GM20431 (cell line): ENCODE data around the gene MYO1G.

Source experiments
- in situ Hi-C: fragments of 300-500 bp; cut with MseI, MboI; formaldehyde crosslinking; loops from one replicate; pipeline ENCODE4 v1.15.0; 2020; ENCODE audit warnings: low sequenced_read_pairs; ENCODE audit not compliant: unreplicated experiment

MYO1G gene

DNA sequence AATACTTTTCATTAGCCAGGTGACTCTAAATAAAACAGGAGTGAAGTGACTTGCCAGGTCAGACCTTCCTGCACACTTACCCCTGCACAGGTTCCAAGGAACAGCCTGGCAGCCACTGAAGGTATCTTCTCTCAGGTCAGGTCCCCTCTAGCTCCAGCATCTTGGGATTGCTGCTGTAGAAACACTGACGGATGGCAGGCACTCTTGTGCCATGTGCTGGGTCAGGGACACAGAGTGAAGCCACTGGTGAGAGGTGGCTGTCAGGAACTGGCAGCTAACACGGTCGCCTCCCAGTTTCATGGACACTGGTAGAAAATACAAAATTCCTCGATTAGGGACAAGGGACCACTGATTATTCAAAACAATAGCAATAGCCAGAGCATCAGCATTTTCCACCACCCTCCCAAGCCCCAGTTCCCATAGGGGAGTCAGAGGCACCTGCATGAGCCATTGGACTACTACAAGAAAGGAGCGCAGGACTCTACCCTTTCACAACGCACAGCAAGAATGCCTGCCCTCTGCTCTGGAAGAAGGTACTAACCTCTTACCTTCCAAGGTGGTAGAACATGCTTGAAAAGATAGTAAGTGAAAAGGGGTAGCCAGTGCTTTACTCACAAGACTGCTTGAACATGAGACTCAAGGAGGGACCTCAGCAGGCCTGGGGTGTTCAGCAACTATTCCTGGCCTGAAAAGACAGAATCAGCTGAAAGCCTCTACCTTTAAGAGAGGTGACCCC, 5.1 kb upstream of the MYO1G start:
- in situ Hi-C loops = no loop called here

DNA sequence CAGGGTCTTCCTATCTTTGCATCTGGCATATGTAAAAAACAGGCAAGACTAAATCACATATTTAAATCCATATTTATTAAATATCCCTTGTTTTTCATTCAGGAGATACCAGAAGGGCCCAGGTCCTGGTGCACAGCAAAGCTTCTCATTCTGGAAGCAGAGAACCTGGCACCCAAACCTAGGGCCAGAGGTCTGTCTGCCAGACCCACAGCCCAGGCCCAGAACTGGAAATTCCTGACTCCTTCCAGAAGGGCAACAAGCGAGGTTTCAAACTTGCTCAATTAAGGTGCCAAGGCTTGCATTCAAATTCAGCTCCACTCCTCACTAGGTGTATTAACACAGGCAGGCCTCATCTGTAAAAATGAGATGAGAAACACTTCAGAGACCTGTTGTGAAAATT, 4.2 kb upstream of the MYO1G start:
- in situ Hi-C loops = no loop called here

DNA sequence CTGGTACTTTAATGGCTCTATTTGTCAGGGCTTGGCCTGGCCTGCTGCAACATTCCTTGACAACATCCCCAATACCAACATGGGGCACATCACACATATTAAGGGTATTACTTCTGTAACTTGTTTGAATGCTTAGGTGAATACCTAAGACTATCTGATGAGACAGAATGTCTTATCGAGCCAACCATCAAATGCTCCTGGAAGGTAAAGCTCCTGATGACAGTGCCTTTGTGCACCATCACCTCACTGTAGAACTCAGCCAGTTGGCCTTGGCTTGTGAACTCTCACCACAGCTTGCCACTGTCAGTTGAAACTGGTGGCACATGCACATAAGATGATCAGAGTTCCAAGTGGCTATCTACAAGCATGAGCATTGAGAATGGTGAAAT, 3.7 kb upstream of the MYO1G start:
- in situ Hi-C loops = no loop called here

DNA sequence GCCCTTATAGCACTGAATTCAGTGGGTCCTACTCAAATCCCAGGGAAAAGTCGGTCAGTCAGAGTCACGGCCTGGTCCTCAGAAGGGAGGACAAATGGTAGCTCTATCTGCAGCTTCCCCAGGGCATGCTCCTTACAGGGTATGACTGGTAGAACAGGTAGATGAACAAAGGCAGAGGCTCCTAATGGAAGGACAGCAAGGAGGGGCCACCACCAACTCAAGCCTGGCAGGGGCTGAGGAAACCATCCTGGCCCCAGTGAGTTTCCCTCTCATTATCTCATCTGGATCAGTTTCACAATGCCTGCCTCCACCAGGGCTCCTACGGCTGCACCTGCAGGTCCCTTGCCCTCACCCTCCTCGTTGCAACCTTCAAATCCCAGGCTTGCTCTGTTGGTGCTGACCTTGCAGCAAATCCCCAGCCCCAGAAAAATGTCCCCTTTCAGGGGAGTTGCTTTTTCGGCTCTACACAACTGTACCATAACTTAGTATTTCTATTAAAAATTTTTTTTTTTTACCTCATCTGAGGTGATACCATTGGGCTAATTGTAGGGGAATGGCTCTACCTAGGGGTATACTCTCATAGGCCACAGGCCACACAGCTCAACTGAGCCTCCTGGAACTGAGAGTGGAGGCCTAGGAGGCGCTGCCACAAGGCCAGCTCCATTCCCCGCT, 2.4 kb upstream of the MYO1G start:
- in situ Hi-C loops = no loop called here

DNA sequence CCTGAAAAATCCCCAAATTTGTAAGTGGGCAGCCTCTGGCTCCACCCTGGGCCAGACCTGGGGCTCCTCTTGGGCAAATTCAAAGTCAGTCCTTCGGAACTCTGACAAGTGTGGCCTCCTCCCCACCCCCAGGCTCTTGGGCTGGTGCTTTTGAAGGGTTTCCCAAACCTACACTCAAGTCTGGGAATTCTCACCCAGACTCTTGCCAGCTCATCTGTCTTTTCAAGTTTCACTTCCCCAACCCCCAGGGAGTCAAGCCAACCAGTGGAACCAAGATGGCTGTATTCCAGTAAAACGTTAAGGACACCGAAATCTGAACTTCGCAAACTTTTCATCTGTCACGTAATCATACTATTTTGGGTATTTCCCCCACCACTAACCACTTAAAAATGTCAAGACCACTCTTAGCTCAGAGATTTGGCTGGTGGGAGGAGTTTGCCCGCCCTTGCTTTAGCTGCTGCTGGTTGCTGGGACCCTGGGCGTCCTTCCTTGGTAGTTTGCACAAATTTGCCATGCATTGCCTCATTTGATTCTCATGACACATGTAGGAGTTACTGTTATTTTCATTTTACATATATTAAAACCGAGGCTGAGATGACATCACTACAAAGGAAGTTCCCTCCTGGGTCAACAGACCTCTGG, 1.7 kb upstream of the MYO1G start:
- in situ Hi-C loops = no loop called here

DNA sequence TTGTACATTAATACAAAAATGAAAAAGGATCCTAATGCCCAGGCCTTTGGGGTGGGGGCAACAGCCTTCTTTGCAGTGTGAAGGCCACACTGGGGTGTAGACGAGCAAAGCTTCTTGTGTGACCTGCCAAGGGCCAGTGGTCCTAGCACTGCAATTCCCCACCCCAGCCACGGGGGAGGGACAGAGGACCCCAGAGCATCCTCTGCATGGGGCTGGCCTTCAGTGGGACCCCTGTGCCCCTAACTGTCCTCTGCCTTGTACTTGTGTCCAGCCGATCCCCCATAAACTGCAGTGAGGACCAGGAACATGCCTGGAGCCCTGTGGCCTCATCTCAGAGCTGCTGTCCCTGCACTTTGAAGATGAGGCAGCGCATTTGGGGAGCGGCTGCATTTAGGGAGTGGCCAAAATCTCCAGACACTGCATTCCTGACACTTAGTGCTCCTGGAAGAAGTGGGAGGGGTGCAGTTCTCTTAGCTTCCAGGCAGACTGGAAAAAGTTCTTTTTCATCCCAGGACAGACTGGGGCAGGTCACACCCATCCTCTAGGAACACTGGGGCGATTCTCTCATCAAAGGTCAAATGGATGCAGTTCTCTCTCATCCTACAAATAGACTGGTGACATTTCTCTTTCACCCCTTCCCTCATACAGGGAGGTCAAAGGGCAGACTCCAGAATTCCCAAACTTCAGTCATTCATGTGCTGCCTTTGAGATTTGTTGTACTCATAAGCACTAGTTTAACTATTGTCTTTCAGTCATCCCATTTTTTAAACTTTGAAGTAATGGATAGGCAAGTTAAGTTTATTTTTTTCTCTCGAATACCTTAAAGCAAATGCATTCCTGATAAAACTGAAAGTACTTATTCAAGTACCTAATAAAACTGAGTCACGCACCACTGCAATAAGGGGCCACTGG, 922 bp upstream of the MYO1G start:
- in situ Hi-C loops = no loop called here

DNA sequence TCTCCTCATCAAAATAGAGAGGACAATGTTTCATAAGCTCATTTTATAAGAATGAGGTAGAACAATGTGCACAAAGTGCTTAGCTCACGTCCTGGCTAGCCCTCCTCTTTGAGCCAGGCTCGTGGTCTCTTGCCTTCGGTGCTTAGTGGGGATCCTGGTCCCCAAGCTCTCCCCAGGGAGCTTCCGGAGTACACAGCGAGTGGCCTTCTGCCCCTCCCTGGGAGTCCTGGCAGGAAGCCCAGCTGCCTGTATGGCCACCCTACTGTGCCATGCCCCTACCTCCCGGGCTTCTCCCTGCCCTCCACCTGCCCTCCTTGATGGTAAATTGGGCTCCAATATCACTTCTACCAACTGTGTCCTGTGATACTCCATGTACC, 868 bp downstream of the MYO1G start:
- in situ Hi-C loops = no loop called here

DNA sequence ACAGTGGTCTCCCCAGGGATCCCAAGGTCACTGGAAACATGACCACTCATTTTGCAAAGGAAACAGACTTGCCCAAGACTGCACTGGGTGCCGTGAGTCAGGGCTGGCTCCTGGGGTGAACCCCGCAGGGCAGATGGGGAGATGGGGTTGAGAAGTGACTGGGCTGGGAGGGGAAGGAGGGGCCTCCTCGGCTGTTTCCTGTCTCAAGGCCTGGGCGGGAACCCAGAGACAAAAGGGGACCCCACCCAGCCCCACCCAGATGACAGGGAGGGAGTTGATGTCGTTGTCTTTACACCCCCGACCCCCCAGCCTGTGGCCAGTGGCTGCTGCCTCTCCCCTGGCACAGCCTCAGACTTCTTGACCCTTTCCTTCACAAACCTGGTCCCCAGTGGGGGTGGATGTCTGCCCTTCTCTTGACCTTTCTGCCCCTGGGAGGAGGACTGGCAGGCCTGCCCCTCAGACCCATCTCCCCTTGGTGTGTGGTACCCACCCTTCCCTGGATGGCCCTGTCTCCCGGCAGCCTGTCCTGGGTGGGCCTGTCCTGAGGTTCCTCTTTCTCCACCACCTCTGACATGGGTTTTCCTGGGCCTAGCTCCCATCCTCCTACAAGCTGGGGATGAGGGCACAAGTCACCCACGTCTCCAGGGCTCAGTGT, 1.4 kb downstream of the MYO1G start:
- in situ Hi-C loops = no loop called here

DNA sequence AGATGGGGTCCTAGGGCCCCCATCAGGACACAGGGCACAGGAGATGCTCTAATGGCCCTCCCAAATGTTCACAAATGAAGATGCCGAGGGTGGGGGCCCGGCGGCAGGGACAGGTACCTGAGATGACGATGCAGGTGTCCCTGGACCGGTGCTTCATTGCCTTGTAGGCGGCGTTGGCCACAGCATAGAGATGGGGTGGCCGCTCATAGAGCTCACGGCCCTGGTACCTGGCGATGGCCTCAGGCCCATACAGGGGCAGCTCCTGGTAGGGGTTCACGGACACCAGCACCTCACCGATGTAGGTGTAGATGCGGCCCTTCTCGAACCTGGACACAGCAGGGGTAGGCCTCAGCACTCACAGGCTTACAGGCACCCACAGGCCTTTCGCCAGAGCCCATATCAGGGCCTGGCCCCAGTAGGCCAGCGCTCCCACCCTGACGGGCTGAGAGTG, 2.0 kb downstream of the MYO1G start:
- in situ Hi-C loops = no loop called here

DNA sequence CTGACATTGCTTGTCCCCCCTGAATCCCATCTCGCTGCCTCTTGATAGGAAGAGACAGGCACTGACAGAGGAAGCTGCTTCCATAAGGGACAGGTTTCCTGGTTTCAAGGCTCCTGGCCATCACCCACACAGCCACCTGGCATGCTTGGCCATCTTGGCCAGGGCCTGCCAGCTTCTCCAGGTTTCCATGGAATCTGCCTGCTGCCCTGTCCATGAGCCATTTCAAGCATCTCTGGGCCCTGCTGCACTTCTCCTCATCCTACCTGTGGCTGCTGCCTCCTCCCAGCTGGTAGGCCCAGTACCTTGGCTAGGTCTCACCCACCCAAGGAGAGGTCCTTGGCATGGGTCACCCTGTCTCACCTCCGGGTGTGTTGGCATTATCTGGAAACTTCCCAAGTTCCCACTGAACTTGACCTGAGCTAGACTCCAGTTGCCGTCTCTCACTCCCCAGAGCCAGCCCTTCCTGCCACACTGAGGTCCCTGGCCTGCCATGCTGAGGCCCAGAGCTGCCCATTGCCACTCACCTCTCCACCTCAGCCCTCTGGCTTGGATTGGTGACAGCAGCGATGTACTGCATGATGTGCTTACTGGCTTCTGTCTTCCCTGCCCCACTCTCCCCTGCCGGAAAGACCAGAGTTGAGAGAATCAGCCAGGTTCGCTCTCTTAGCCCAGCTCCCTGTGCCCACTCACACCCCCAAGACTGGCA, 2.6 kb downstream of the MYO1G start:
- in situ Hi-C loops = no loop called here

DNA sequence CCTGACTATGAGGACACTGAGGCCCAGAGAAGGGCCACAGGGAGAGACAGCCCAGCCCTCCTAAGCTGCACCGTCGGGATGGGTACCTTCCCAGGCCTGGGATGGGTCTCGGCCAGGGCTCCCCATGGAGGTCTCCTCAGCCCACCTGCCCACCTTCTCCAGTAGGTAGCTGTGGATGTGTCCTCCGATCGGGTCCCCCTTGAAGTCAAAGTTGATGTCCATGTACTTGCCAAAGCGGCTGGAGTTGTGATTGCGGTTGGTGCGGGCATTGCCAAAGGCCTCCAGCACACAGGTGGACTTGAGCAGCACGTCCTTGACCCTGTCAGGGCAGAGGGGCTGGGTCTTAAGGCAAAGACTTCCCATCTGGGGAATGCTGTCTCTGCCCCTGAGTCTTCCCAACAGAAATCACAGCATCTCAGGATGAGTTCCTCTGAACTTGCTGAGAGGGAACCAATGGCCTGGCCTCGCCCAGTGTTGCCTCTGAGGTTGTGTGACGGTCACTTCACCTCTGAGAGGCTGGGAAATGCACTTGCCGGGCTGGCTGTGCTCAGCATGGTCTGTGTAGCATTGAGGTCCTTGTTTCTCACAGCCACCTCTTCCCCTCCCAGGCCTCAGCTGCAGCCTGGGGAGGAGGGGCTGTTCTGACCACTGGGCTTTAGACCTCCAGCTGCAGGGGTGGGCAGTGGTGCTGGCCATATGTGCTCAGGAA, 3.3 kb downstream of the MYO1G start:
- in situ Hi-C loops = no loop called here

DNA sequence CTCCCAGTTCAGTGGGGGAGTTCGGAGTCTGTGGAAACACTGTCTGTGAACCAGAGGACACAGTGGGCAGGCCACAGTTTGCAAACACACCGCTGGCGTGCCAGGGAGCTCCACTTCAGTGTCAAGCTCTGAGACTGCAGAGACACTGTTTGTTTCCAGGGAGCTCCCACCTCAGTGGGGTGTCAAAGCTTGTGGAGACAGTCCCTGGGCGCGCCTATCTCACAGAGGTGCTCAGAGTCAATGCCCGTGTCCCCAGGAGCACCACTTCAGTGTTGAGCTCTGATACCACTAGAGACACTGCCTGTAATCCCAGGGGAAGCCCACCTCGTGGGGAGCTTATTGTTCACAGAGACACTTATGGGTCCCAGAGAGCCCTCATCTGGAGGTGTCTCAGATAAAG, 4.3 kb downstream of the MYO1G start:
- in situ Hi-C loops = no loop called here

DNA sequence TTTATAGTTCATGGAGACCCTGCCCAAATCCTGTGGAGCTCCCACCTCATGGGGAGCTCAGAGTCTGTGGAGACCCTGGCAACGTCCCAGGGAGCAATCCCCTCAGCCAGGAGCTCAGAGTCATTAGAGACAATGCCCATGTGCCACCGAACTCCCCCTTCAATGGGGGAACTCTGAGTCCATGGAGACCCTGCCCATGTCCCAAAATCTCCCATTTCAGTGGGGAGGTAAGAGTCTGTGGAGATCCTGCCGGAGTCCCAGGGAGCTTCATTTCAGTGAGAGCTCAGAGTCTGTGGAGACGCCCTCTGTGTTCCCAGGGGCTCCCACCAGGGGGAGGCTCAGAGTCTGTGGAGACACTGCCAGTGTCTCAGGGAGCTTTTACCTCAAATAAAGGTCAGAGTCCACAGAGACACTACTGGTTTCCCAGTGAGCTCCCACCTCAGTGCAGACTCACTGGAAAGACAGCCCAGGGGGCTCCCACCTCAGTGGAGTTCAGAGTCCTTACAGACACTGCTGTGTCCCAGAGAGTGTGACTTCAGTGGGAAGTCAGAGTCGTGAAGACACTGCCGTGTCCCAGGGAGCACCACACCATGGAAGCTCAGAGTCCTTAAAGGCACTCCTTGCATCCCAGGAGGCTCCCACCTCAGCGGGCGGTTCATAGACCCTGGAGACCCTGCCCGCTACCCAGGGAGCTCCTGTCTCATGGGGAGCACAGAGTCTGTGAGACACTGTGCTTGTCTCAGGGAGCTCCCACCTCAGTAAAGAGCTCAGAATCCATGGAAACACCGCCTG, 5.0 kb downstream of the MYO1G start:
- in situ Hi-C loops = no loop called here

DNA sequence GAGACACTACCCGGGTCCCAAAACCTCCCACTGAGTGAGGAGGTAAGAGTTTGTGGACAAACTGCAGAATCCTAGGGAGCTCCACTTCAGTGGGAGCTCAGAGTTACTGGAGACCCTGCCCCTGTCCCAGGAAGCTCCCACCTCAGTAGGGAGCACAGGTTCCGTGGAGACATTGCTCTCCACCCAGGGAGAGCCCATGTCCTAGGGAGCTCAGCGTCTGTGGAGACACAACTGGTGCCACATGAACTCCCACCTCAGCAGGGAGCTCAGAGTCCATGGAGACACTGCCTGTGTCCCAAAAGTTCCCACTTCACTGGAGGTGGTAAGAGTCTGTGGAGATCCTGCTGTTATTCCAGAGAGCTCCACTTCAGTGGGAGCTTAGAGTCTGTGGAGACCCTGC, 6.3 kb downstream of the MYO1G start:
- in situ Hi-C loops = no loop called here

DNA sequence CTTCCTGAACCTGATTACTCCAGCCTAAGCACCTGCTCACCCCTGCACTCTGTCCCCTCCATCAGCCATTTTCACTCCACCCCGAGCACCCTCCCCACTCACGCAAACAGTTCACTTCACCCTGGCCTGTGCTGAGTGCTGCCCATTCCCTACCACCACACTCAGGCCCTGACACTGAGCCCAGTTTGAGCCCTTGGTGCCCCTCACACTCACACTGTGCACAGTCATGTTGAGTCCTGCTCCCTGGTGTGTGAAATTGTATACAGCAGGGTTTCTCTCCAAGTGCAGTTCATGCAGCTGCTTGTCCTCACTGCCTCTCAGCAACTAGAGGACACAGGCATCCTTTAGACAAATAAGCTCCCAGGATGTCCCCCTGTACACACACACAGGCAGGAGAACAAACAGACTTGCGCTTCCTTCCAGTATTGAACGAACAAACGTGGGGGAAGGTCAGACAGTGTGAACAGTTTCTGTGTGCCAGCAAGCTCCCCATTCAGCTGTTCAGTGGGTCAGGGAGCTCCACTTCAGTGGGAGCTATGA, 6.8 kb downstream of the MYO1G start:
- in situ Hi-C loops = no loop called here

DNA sequence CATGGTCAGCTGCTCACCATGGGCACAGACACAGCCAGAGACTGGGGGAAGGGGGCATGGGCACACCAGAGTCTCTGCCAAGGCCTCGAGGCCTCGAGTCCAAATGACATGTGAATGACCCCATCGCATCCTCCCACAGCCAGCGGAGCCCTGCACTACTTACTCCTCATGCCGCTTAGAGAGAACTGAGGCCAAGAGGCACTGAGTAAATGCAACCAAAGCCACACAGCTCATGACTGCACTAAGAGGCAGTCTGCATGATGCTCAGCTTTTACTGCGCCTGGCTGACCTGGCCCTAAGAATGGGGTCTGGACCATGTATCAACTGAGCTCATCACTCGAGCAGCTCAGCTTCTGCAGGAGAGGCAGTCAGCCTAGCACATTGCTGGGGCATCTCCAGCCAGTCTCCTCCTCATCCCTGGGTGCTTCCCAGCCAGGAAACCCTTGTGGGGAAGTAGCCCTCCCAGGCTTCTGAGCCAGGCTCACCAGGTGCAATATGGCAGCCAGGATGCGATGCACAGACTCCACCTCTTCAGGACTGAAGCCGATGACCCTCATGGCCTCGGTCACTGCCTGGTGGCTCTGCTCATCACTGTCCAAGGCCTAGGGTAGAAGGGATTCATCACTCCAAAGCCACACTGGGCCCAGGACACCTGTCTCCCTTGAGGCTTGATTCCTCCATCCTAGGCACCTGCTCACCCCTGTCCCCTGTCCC, 7.5 kb downstream of the MYO1G start:
- in situ Hi-C loops = no loop called here

DNA sequence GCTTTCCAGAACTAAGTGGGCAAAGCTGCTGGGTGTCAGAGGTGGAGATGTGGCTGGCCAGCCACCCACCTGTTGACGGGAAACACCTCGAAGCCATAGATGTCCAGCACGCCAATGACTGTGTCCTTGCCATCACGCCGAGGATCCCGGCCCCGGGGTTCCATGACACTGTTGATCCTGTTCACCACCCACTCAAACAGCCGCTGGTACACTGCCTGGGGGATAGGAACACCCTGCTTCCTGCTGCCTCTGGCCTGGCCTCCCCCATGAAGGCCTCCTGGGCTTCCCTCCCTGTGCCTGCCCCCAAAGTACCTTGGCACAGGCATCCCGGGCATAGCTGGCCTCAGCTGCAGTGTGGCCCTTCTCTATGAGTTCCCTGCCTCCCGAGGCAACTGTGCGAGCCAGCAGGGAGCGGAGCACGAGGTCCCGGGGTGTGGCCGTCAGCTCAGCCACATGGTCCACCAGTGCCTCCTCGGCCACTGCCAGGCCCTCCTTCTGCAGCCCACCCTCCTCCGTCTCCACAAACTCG, 8.2 kb downstream of the MYO1G start:
- in situ Hi-C loops = no loop called here
